Cerebellar nuclear complex (tissue), 1 donor: Measurements from ENCODE around the gene MYO7B.

Experiments used
- DNase-seq, 2 experiments: peaks; one replicate each; lab custom pipeline; 2025; lab: John Stamatoyannopoulos, UW

The MYO7B gene

DNA sequence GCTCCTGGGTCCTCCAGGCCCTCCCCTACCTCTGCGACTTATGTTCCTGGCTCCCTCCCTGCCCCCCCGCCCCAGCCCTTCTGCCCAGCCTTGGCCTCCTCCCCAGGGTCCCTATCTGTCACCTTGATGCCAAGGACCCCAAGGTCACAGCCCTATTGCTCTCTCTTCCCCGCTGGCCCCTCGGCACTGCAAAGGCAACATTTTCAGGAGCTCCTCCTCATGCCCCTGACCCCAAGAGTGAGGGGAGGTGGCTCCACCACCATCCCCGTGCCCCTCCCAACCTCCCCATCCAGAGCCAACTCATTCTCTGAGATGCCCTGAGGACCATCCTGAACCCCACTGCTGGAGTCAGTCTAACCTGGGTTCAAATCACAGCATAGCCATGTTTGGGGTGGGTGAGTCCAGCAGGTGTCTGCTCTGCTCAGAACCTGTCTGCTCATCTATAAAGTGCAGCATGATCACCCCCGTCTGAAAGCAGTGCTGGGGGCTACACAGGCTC lies 128.1 kb downstream of the MYO7B start:
- no peak for DNase-seq

DNA sequence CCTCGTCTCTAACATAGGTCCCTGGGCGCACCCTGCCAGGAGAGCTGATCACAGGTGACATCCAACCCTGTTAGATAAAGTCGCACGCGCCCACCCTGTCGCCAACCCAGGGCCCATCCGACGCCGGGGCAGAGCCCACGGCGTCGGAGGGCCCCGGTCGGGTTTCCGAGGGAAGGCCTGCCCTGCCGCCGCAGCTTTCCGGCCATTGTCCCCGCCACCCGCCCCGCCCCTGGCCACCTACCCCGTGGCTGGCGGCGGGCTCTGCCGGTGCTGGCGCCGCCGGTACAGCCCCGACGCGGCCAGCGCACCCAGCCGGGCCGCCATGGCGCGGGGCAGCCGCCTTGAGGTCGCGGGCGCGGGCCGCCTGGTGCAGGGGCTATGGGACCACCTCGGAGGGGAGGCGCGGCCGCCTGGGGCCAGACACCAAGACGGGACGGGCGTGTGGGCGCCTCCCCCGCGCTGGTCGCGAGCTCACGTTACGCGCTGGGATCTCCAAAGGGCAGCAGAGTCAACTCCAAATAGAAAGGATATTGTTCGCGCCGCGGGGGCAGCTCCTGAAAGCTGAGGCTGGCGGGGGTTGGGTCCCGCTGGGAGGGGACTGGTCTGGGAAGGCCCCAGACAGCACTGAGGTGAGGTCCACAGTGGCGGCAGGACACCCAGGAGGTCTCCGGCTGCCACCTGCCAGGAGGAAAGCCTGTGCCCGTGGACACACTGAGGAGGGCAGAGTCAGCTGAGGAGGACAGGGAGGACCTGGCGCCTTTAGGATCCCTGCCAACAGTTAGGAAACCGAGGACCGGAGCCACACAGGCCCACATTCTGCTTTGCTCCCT lies 128.8 kb downstream of the MYO7B start:
- DNase-seq, result no peak

- no peak for DNase-seq
Observed at GRCh38 chr2:127664895-127665225, 129.4 kb downstream of the MYO7B start.

DNA sequence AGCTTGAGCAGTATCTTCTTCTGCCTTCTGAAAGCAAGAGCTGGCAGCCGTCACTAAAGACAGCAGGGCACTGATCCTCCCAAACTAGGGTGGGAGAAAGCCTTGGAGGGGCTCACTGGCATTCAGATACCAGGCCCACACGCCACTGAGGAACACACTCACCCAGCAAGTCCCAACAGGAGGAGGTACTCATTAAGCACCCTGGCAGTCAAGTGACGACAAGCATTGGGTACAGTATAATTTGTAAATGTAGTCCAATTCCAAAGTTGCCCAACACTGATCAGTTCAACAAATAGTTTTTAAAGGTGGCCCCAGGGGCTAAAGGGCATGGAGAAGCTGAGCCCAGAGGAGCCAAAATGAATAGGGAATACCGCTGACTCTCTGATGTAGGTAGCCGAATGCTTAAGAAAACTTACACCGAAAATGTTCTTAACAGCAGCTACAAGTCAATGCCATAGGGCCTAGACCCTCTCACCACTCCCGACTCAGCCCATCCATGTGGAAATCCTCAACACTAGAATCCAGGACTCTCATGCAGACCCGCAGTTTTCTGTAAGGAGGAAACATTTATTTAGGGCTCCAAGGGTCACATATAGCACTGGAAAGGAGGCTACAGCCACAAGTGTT lies 129.9 kb downstream of the MYO7B start:
- no peak for DNase-seq

- no peak for DNase-seq
Observed at GRCh38 chr2:127669056-127669455, 133.6 kb downstream of the MYO7B start.

DNA sequence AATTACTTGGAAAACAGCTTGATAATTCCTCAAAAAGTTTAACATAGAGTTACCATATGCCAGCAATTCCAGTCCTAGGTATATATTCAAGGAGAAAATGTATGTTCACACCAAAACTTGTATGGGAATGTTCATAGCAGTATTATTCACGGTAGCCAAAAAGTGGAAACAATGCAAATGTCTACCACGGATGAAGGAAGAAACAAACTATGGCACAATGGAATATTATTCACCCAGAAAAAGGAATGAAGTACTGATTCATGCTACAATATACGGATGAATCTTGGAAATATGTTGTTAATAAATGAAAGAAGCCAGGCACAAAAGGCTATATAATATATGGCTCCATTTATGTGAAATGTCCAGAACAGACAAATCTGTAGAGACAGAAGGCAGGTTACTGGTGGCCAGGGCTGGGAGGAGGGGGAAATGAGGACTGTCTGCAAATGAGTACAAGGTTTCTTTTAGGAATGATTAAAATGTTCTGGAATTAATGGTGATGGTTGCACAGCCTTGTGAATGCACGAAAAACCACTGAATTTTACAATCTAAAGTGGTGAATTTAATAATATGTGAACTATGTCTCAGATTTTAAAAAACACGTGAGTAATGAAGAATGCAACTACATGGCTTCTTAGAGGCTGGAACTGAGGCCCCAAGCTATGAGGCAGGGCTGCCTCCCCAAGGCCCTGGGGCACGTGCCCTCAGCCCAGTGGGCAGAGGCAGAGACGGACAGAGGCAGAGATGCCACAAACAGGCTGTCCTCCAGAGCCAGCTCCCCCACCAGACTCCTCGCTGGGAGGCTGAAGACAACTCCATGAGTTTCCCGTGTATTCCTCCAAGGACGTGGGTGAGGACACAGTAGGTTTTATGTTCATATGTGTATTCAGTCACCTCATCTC lies 134.8 kb downstream of the MYO7B start:
- no peak for DNase-seq

- DNase-seq, result no peak
Observed at GRCh38 chr2:127670957-127671290, 135.4 kb downstream of the MYO7B start.

DNA sequence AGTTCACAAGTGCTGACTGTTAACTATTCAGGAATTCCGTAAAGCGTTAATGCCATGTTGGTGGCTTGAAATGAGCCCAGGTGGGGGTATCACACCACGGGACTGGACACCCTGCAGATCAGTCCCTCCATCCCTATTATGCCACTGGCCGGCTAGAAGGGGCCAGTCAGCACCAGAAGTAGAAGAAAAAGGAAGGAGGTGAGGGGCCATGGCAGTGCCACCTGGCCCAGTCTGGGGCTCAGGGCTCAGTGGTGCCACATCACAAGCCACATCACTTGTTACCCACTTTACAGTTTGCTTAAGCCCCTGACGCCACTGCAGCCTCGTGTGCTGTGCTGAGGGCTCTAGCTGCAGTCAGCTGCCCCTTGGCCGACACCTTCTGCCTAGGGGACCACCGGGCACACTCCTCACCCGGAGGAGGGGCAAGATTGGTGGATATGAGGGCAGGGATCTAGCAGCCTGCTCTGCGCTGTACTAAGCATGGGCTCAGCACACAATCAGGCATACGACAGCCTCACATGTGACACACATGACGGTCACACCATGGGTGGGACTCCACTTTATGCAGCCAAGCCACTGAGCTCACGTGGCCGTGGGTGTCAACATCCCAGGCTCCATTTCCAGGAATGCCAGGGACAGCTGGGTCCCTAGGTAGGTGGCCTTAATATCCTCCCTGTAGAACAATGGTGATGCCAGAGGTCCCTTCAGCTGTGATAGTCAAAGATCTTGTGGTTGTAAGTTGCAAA lies 136.2 kb downstream of the MYO7B start:
- DNase-seq, result no peak

GRCh38 chr2:127672341-127673224 lies 137.1 kb downstream of the MYO7B start:
- DNase-seq, result no peak

- DNase-seq, result no peak
Observed at GRCh38 chr2:127673291-127674069, 138.0 kb downstream of the MYO7B start.

- no peak for DNase-seq
Observed at GRCh38 chr2:127674241-127675209, 139.0 kb downstream of the MYO7B start.

- DNase-seq, result no peak
Observed at GRCh38 chr2:127675331-127676261, 140.1 kb downstream of the MYO7B start, which contains the start of gene LIMS2. TSS of gene LIMS2 (minus strand) at chr2:127675530. CDS start at chr2:127675024, 506 bp downstream.

- no peak for DNase-seq
Observed at GRCh38 chr2:127676906-127677305, 141.4 kb downstream of the MYO7B start.

GRCh38 chr2:127678531-127678930 lies 143.0 kb downstream of the MYO7B start:
- DNase-seq, result no peak

DNA sequence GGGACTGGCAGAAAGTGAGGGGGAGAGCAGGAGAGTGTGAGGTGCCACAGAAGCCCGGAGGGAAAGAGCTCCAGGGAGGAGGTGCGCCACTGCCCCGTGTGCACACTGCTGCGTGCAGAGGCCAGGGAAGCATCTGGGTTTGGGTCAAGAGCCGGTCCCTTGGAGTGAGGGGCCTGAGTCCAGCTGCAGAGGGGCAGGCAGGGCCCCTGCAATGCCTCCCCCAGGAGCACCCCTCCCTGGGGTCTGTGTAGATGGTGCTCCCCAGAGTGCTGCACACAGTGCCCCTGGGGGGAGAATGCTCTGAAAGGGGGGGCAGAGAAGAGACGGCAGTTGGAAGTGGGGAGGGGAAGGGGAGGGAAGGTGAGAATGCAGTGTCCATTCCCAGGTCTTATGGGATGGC lies 143.5 kb downstream of the MYO7B start:
- no peak for DNase-seq

- DNase-seq, result no peak
Observed at GRCh38 chr2:127679680-127680361, 144.3 kb downstream of the MYO7B start.

GRCh38 chr2:127680706-127681287 lies 145.3 kb downstream of the MYO7B start:
- no peak for DNase-seq
